Retina (tissue), 1 donor: ENCODE results near the gene BCL3.
A peak's percentile ranks its signal among the peaks of the same experiment; 100 is the strongest.
"Not testable (repeated sequence)": the region's sequence is repeated elsewhere in the genome, so short reads cannot be mapped to it uniquely, and the experiment has no call there.

Experiments
- DNase-seq: peaks from one replicate; pipeline ENCODE4 v3.0.0-alpha.2; 2016

The BCL3 gene

GRCh38 chr19:44721369-44721768 is 27.1 kb upstream of the BCL3 start:
- not testable (repeated sequence) for DNase-seq

- DNase-seq, result no peak
These were observed 26.1 kb upstream of the BCL3 start for GRCh38 chr19:44722131-44723121.

GRCh38 chr19:44723299-44723951 is 25.1 kb upstream of the BCL3 start:
- peak; percentile 34 for DNase-seq

- peak; percentile 86 for DNase-seq
These were observed 24.6 kb upstream of the BCL3 start for GRCh38 chr19:44723952-44724319.

GRCh38 chr19:44725251-44725650 is 23.3 kb upstream of the BCL3 start:
- no peak for DNase-seq

GRCh38 chr19:44725684-44726083 is 22.8 kb upstream of the BCL3 start:
- no peak for DNase-seq

- DNase-seq, result no peak
These were observed 22.0 kb upstream of the BCL3 start for GRCh38 chr19:44726465-44726864.

GRCh38 chr19:44728178-44728577 is 20.3 kb upstream of the BCL3 start:
- DNase-seq, result no peak

GRCh38 chr19:44729516-44730033 is 18.9 kb upstream of the BCL3 start:
- no peak for DNase-seq

GRCh38 chr19:44731081-44731480 is 17.4 kb upstream of the BCL3 start:
- DNase-seq, result no peak

- no peak for DNase-seq
These were observed 16.9 kb upstream of the BCL3 start for GRCh38 chr19:44731622-44732021.

GRCh38 chr19:44732235-44733014 is 16.1 kb upstream of the BCL3 start:
- DNase-seq, result no peak

GRCh38 chr19:44734357-44734756 is 14.2 kb upstream of the BCL3 start:
- no peak for DNase-seq

- DNase-seq, result no peak
These were observed 13.5 kb upstream of the BCL3 start for GRCh38 chr19:44735011-44735410.

GRCh38 chr19:44737238-44738071 is 11.1 kb upstream of the BCL3 start:
- DNase-seq, result no peak

GRCh38 chr19:44738136-44738535 is 10.4 kb upstream of the BCL3 start:
- no peak for DNase-seq

- no peak for DNase-seq
These were observed 9.6 kb upstream of the BCL3 start for GRCh38 chr19:44738603-44739558.

- DNase-seq, result no peak
These were observed 8.1 kb upstream of the BCL3 start for GRCh38 chr19:44740351-44740824.

GRCh38 chr19:44741258-44741731 is 7.2 kb upstream of the BCL3 start:
- no peak for DNase-seq

- DNase-seq, result no peak
These were observed 6.6 kb upstream of the BCL3 start for GRCh38 chr19:44741841-44742329.
